ENCODE data around the gene P2RY13.

P2RY13 gene

DNA sequence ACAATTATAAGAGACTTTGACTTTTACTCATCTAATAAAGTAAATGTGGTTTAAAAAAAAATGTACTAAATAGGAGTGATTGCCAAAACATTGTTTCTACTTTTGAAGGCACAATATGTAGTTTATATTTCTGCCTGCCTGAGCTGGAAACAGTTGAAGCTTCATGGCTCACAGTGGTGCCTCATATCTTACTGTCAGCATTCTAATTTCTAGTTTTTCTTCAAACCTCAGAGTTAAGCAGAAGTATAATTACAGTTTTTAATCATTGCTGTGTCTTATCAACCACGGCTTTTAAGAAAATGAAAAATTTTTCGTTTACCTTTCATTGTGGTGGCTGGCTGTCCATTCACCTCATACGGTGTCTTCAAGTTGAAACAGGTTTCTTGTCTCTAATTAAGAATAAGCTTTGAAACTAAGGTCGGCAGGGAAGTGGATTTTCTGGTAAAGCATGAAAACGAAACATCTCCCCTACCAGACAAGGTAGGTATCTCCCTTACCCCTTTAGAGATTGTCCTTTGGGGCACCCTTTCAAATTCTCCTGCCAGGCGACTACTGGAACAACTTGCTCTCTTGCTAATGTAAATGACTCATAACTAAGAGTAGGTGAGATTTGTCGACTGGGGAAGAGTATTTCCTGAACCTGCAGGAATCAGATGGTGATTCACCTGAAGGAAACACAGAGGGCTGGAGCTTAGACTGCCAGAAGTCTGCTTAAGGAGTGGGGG, 12.9 kb downstream of the P2RY13 start, which contains the start of gene GPR87:
Gene GPR87 (minus strand): TSS at position 554 of the 725 bp plus-strand sequence. CDS start 16,720 bp downstream, outside the sequence.
- Histone ChIP-seq H3K36me3 (ENCODE audit: insufficient read depth, low read length) (no peaks in the 10 kb centered on the region), H3K27me3 (ENCODE audit: insufficient read depth, low read length) (no peaks in the 10 kb centered on the region), H2AFZ (ENCODE audit: low read depth, low read length) (no peak within 1 kb of the TSS), H3K9me3 (ENCODE audit: low read length) (no peaks in the 10 kb centered on the region), H3K4me3 (ENCODE audit: low read length) (no peak within 1 kb of the TSS), H3K4me1 (ENCODE audit: insufficient read depth, low read length) (no peaks in the 10 kb centered on the region)

- no peak overlapping the region for H3K4me3 ChIP-seq (ENCODE audit: low read length)
- no peaks in the 10 kb centered on the region for H3K27me3 ChIP-seq (ENCODE audit: insufficient read depth, low read length)
- no peaks in the 10 kb centered on the region for H3K9me3 ChIP-seq (ENCODE audit: low read length)
- no peak overlapping the region for H2AFZ ChIP-seq (ENCODE audit: low read depth, low read length)
- no peaks in the 10 kb centered on the region for H3K4me1 ChIP-seq (ENCODE audit: insufficient read depth, low read length)
- H3K36me3 ChIP-seq (ENCODE audit: insufficient read depth, low read length), result no peaks in the 10 kb centered on the region
These were observed 13.5 kb downstream of the P2RY13 start for GRCh38 chr3:151315846-151316245.

DNA sequence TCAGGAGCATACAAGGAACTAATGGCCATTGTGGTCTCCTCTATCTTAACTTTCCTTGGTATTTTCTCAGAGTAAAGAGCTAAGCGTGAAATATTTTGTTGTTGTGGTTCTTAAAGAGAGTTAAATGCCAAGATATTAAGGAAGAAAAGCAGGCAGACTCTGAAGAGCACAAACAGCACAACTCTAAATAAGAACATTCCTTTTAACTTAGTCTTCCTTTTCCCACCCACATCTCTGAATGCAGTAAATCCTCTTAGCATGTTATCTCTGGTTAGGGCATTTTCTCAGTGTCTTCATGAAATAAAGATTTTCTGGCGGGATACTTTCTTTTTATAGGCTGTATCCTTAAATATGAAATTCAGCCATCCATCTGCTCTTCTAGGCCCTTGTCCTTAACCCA, 14.2 kb downstream of the P2RY13 start:
- no peak overlapping the region for H2AFZ ChIP-seq (ENCODE audit: low read depth, low read length)
- H3K4me1 ChIP-seq (ENCODE audit: insufficient read depth, low read length), result no peaks in the 10 kb centered on the region
- H3K27me3 ChIP-seq (ENCODE audit: insufficient read depth, low read length), result no peaks in the 10 kb centered on the region
- no peaks in the 10 kb centered on the region for H3K36me3 ChIP-seq (ENCODE audit: insufficient read depth, low read length)
- H3K9me3 ChIP-seq (ENCODE audit: low read length), result no peaks in the 10 kb centered on the region
- no peak overlapping the region for H3K4me3 ChIP-seq (ENCODE audit: low read length)

DNA sequence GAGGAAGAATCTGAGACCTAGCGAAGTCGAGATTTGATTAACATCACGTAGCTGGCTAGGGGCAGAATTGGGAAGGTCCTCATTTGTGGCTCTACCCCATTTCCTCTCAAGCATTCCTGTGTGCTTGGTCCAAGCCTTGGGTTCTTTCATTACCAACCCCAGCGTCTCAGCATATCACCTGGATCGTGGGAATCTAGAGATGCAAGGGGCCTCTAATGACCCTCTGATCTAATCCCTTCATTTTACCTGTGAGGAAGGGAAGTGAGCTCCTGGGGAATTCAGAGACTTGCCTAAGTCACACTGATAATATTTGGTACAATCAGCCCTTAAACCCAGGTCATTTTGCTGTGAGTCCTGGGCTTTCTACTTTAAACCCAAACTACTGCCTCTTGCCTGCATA, 14.8 kb downstream of the P2RY13 start:
- Histone ChIP-seq H3K4me1 (ENCODE audit: insufficient read depth, low read length) (no peaks in the 10 kb centered on the region), H3K9me3 (ENCODE audit: low read length) (no peaks in the 10 kb centered on the region), H3K27me3 (ENCODE audit: insufficient read depth, low read length) (no peaks in the 10 kb centered on the region), H2AFZ (ENCODE audit: low read depth, low read length) (no peak overlapping the region), H3K4me3 (ENCODE audit: low read length) (no peak overlapping the region), H3K36me3 (ENCODE audit: insufficient read depth, low read length) (no peaks in the 10 kb centered on the region)

- H2AFZ ChIP-seq (ENCODE audit: low read depth, low read length), result no peak overlapping the region
- H3K4me3 ChIP-seq (ENCODE audit: low read length), result no peak overlapping the region
- H3K27me3 ChIP-seq (ENCODE audit: insufficient read depth, low read length), result no peaks in the 10 kb centered on the region
- no peaks in the 10 kb centered on the region for H3K36me3 ChIP-seq (ENCODE audit: insufficient read depth, low read length)
- no peaks in the 10 kb centered on the region for H3K9me3 ChIP-seq (ENCODE audit: low read length)
- H3K4me1 ChIP-seq (ENCODE audit: insufficient read depth, low read length), result no peaks in the 10 kb centered on the region
These were observed 15.2 kb downstream of the P2RY13 start for GRCh38 chr3:151314137-151314536.

DNA sequence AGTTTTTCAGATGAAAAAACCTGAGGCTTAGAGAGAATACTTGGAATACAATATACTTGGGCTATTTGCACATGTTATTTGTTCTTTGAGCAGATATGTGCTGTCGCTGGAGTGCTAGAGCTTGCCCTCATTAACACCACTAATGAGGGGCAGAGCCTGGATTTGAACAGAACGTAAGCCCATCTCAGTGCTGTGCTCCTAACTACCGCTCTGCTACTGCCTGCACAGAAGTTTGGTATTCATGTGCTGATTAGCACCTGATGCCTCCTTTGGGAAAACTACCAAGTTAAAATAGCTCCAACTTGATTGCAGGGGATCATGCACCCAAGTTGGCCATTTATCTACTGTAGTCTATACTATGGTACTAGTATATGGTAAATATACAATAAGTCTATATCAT, 16.4 kb downstream of the P2RY13 start:
- no peaks in the 10 kb centered on the region for H3K36me3 ChIP-seq (ENCODE audit: insufficient read depth, low read length)
- no peaks in the 10 kb centered on the region for H3K27me3 ChIP-seq (ENCODE audit: insufficient read depth, low read length)
- no peak overlapping the region for H2AFZ ChIP-seq (ENCODE audit: low read depth, low read length)
- H3K4me3 ChIP-seq (ENCODE audit: low read length), result no peak overlapping the region
- H3K4me1 ChIP-seq (ENCODE audit: insufficient read depth, low read length), result no peaks in the 10 kb centered on the region
- no peaks in the 10 kb centered on the region for H3K9me3 ChIP-seq (ENCODE audit: low read length)

- no peaks in the 10 kb centered on the region for H3K27me3 ChIP-seq (ENCODE audit: insufficient read depth, low read length)
- no peaks in the 10 kb centered on the region for H3K36me3 ChIP-seq (ENCODE audit: insufficient read depth, low read length)
- H2AFZ ChIP-seq (ENCODE audit: low read depth, low read length), result no peak overlapping the region
- no peak overlapping the region for H3K4me3 ChIP-seq (ENCODE audit: low read length)
- no peaks in the 10 kb centered on the region for H3K9me3 ChIP-seq (ENCODE audit: low read length)
- no peaks in the 10 kb centered on the region for H3K4me1 ChIP-seq (ENCODE audit: insufficient read depth, low read length)
These were observed 19.8 kb downstream of the P2RY13 start for GRCh38 chr3:151309566-151309965.

DNA sequence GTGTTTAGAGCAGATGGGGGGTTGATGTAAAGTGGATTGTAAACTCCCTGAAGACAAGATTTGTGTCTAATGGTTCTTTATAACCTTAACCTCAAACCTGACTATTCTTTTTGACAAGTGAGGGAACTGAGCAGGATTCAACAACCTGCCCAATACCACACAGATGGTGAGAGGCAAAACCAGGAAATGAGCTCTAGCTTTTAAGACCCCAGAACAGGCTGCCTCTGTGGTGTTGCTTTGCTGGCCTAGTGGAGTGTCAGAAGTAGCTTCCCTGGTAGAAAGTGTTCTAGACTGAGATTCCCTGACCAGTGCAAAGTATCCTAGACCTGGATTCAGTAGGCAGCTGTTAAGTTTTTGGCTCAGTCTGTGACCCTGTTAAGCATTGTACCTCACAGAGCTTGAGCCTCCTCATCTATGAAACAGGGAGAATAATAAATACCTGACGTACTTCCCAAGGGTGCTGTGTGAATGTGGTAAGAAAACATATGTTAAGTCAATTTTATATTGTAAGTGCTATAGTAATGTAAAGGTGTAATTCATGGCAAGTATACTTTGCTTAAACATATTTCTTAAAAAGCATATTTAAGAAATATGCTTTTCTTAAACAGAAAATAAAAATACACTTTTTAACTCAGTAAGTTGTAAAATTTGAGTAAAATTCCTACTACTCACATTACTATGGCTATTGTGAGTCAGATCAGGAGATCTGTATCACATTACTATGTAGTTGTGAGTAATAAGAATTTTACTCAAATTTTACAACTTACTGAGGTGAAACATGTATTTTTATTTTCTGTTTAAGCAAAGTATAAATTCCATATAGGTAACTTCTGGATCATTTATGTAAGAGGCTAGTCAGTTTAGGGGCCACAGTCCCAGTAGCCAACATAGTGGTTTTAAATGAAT, 21.5 kb downstream of the P2RY13 start:
- H3K9me3 ChIP-seq (ENCODE audit: low read length), result no peaks in the 10 kb centered on the region
- H3K4me3 ChIP-seq (ENCODE audit: low read length), result no peak overlapping the region
- no peaks in the 10 kb centered on the region for H3K4me1 ChIP-seq (ENCODE audit: insufficient read depth, low read length)
- H3K27me3 ChIP-seq (ENCODE audit: insufficient read depth, low read length), result no peaks in the 10 kb centered on the region
- no peak overlapping the region for H2AFZ ChIP-seq (ENCODE audit: low read depth, low read length)
- H3K36me3 ChIP-seq (ENCODE audit: insufficient read depth, low read length), result no peaks in the 10 kb centered on the region

- no peaks in the 10 kb centered on the region for H3K4me1 ChIP-seq (ENCODE audit: insufficient read depth, low read length)
- no peaks in the 10 kb centered on the region for H3K36me3 ChIP-seq (ENCODE audit: insufficient read depth, low read length)
- no peaks in the 10 kb centered on the region for H3K9me3 ChIP-seq (ENCODE audit: low read length)
- no peak overlapping the region for H3K4me3 ChIP-seq (ENCODE audit: low read length)
- H2AFZ ChIP-seq (ENCODE audit: low read depth, low read length), result no peak overlapping the region
- H3K27me3 ChIP-seq (ENCODE audit: insufficient read depth, low read length), result no peaks in the 10 kb centered on the region
These were observed 22.2 kb downstream of the P2RY13 start for GRCh38 chr3:151307131-151307530.

GRCh38 chr3:151306168-151306810, 23.1 kb downstream of the P2RY13 start:
- Histone ChIP-seq H2AFZ (ENCODE audit: low read depth, low read length) (no peak overlapping the region), H3K27me3 (ENCODE audit: insufficient read depth, low read length) (no peaks in the 10 kb centered on the region), H3K36me3 (ENCODE audit: insufficient read depth, low read length) (no peaks in the 10 kb centered on the region), H3K4me1 (ENCODE audit: insufficient read depth, low read length) (no peaks in the 10 kb centered on the region), H3K4me3 (ENCODE audit: low read length) (no peak overlapping the region), H3K9me3 (ENCODE audit: low read length) (no peaks in the 10 kb centered on the region)

DNA sequence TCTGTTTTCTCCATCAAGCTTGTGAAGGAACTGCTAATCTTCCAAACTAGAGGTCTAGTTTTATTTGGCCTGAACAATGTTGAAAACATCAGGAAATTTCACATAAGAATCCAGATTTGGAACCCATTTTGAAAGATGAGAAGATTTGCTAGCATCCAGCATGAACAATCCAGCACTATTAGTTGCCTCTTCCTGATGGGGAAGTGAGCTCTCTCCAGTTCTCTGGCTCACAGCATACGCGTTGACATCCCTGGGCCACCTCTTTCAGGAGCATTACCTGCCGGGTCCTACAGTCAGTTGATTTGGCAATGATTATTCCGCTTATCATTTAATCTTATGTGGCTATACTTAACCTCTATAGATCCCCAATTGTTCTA, 23.6 kb downstream of the P2RY13 start:
- no peaks in the 10 kb centered on the region for H3K4me1 ChIP-seq (ENCODE audit: insufficient read depth, low read length)
- H3K9me3 ChIP-seq (ENCODE audit: low read length), result no peaks in the 10 kb centered on the region
- no peaks in the 10 kb centered on the region for H3K36me3 ChIP-seq (ENCODE audit: insufficient read depth, low read length)
- no peak overlapping the region for H2AFZ ChIP-seq (ENCODE audit: low read depth, low read length)
- H3K27me3 ChIP-seq (ENCODE audit: insufficient read depth, low read length), result no peaks in the 10 kb centered on the region
- no peak overlapping the region for H3K4me3 ChIP-seq (ENCODE audit: low read length)

GRCh38 chr3:151305060-151305774, 24.1 kb downstream of the P2RY13 start:
- no peaks in the 10 kb centered on the region for H3K27me3 ChIP-seq (ENCODE audit: insufficient read depth, low read length)
- H3K9me3 ChIP-seq (ENCODE audit: low read length), result no peaks in the 10 kb centered on the region
- no peak overlapping the region for H3K4me3 ChIP-seq (ENCODE audit: low read length)
- H3K36me3 ChIP-seq (ENCODE audit: insufficient read depth, low read length), result no peaks in the 10 kb centered on the region
- no peaks in the 10 kb centered on the region for H3K4me1 ChIP-seq (ENCODE audit: insufficient read depth, low read length)
- no peak overlapping the region for H2AFZ ChIP-seq (ENCODE audit: low read depth, low read length)

All from neuron (in vitro differentiated cells).